Hematopoietic multipotent progenitor cell treated with erythropoietin and hydrocortisone succinate and interleukin-3 and kit ligand, for 6 days (in vitro differentiated cells): ENCODE results near the gene POLH.
"Not testable (repeated sequence)": the region's sequence is repeated elsewhere in the genome, so short reads cannot be mapped to it uniquely, and the experiment has no call there.

Source experiments
- DNase-seq: peaks from one replicate; pipeline ENCODE4 v3.0.0-alpha.2; 2015

POLH gene

DNA sequence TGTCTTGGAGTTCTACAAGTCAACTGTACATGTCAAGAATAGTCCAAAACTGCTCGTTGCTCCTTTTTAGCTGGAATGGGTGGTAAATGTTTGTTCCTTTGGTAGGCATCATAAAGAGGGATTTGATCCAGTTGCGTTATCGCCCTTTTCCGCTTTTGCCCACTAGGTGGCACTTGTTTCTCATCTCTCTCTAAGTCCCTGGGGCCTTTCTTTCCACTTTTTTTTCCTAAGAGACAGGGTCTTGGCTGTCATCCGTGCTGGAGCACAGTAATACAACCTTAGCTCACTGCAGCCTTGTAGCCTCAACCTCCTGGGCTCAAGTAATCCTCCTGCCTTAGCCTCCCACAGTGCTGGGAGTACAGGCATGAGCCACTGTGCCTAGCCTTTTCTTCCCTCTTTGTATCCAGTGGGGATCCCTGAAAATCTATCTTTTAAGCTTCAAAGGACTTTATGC lies 32.4 kb downstream of the POLH start:
- peak; percentile 84 for DNase-seq

GRCh38 chr6:43608807-43609206 lies 32.8 kb downstream of the POLH start:
- peak; percentile 50 for DNase-seq

GRCh38 chr6:43609402-43609801 lies 33.4 kb downstream of the POLH start:
- DNase-seq: no peak

- DNase-seq: no peak
These were observed 34.4 kb downstream of the POLH start for GRCh38 chr6:43610431-43610830.

- DNase-seq: no peak
These were observed 37.9 kb downstream of the POLH start for GRCh38 chr6:43613721-43614395.

DNA sequence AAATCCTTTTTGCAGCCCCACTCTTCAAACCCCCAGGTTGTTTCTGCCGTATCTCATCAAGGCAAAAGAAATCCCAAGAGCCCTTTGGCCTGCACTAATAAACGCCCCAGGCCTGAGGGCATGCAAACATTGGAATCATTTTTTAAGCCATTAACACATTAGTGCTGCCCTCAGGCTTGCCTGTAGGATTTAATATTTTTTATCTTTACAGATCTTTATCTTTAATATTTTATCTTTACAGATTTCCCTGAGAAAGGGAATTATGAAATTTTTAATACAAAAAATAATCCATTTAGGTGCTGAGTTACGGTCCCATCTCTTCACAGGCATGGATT lies 38.4 kb downstream of the POLH start:
- DNase-seq: no peak

DNA sequence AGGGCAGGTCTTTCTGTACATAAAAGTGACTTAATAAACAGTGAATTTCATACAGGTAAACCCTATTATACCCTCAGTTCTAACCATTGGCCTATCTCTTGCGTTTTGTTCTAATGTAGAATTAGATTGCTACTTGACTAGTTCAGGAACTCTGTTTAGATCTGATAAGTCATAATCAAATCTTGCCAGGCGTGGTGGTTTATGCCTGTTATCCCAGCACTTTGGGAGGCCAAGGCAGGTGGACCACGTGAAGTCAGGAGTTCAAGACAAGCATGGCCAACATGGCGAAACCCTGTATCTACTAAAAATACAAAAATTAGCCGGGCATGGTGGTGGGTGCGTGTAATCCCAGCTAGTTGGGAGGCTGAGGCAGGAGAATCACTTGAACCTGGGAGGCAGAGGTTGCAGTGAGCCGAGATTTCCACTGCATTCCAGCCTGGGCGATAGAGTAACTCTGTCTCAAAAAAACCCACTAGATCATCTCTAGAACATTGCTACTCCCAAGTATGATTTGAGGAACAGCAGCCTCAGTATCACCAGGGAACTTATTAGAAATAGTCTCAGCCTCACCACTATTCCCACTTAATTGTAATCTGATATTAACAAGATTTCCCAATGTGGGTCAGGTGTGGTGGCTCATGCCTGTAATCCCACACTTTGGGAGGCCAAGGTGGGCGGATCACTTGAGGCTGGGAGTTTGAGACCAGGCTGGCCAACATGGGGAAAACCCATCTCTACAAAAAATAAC lies 40.9 kb downstream of the POLH start:
- DNase-seq: peak; percentile 37

- no peak for DNase-seq
These were observed 45.3 kb downstream of the POLH start for GRCh38 chr6:43621078-43621835.

DNA sequence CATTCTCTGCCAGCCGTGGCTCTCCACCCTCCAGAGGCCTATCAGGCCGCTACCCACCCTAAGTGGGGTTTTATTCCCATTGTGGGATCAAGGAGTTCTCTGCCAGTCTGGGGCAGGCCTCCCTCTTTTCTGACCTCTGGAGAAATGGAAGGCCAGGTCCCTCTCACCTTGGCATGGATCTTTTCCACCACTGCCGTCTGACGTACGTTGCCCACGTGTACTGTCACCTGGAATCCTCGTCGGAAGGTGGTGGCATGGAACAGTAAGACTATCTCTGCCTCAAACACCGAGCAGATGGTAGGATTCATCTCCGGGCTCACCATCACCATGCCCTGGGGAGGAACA lies 45.8 kb downstream of the POLH start:
- no peak for DNase-seq

GRCh38 chr6:43622541-43622940 lies 46.6 kb downstream of the POLH start:
- no peak for DNase-seq

- DNase-seq: no peak
These were observed 48.1 kb downstream of the POLH start for GRCh38 chr6:43623880-43624785.

GRCh38 chr6:43624786-43625288 lies 48.9 kb downstream of the POLH start:
- no peak for DNase-seq

GRCh38 chr6:43625393-43625992 lies 49.5 kb downstream of the POLH start:
- no peak for DNase-seq

- DNase-seq: peak; percentile 78
These were observed 51.2 kb downstream of the POLH start for GRCh38 chr6:43627008-43627825.

- DNase-seq: peak; percentile 80
These were observed 52.6 kb downstream of the POLH start for GRCh38 chr6:43628393-43629103.

DNA sequence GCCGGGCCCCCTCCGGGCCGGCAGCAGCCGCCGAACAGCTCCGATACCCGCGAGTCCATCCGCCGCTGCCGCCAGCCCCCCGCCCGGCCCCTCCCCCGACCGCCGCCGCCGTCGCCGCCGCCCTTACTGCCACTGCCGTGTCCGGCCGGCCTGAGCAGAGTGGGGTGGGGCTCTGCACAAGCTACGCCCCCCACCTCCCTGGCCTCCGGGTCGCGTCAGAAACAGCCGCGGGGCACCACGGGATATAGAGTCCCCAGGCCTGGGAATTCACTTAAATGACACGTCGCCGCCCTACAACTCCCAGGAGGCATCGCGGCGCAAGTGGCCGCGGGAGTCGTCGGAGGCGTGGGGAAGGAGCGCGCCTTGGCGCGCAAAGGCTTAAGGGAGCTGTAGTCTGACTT lies 53.1 kb downstream of the POLH start, which contains the start of gene GTPBP2:
TSS of gene GTPBP2 (minus strand) at position 161 of the 401 bp plus-strand sequence. CDS start at position 59, 102 bp downstream.
- peak; percentile 99 for DNase-seq

DNA sequence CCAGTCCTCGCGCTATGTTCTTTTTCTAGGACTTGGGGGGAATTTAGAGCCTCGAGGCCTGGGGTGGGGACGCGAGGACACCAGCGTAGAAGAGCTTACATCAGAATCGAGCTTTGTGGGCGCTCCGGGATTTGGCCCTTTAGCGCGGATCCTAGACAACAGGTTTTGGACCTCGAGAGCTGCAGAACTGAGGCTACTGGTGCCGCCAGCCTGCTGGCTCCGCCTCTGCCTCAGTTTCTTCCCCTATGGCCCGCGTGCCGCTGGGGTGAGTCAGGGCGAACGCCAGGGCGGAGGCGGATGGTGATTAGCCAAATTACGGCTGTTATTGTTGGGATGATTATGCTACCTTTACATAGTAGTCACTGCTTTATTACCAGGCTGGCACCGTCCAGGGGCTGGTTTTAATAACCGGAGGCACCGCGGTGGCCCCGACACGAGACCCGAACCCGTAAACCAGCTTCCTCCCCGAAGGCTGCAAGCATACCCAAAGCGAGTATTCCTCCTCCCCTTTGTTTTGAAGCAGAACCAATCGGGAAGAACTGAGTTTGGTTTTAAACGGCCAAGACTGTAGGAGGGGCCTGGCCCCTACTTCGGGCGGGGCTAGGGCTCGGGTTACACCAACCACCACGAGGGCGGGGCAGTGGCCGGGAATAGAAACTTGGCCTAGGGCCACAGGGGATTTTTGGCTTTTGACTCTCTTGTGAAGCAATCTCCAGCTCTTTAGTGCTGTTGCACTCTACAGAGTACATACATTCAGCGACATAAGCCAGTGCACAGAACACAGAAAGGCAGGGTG lies 53.7 kb downstream of the POLH start:
- peak; percentile 100 for DNase-seq

DNA sequence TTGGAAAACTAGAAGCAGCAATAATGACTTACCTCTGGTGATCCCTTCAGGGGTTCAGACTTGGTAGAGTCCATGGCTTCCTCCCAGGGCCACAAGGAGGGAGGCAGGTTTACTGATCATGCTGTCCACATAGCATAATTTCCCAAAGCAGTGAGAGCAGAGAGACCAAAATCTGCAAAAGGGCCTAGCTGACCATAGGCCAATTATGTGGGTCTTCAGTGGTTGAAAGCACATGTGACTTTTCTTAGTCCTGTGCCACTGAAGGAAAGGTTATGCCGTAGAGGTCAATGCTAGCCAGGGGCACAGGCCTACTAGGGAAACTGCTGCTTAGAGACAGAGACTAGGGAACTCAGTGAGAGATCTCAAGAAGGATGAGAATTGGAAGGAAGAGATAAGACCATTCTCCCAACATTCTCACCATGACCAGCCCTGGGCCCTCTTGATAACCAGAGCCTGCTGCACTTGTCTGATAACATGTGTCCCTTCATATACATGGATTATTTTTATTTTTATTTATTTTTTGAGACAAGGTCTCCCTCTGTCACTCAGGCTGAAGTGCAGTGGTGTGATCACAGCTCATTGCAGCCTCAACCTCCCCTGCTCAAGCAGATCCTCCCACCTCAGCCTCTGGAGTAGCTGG lies 55.1 kb downstream of the POLH start:
- peak; percentile 97 for DNase-seq

DNA sequence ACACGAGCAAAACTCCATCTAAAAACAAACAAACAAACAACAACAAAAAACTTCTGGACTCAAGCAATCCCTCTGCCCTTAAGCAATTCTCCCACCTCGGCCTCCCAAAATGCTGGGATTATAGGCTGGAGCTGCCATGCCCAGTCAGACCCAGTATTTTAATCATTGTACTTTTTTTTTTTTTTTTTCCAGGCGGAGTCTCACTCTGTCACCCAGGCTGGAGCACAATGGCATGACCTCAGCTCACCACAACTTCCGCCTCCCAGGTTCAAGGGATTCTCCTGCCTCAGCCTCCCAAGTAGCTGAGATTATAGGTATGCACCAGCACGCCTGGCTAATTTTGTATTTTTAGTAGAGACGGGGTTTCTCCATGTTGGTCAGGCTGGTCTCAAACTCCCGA lies 57.0 kb downstream of the POLH start:
- not testable (repeated sequence) for DNase-seq
